Suppressor macrophage treated with lipopolysaccharide for 4 hours (primary cell): Measurements from ENCODE around the gene SPAG7.

ENCODE experiments used
- DNase-seq: peaks from one replicate; pipeline ENCODE4 v3.0.0-alpha.2; 2020

SPAG7 gene

GRCh38 chr17:4967539-4968485 lies at the start of gene SPAG7:
Gene SPAG7, minus strand, starts transcription at chr17:4967817. Its CDS starts 13 bp downstream, at chr17:4967804.
- peak; percentile 97 for DNase-seq

DNA sequence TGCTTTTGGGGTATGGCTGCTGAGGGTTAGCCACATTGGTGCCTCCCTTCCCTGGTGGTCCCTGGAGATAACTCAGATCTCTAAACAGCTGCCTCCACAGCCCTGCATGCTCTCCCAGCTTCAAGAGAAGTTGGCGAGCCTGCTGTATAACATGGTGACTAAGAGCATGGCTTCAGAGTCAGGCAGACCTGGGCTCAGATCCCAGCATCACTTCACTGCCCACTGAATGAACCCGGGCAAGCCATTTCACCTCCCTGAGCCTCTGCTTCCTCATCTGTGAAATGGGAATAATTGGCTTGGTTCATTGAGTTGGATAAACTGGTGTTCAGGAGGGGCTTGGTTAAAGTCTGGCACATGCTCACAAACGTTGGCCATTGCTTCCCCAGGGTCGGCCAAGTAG lies 46.7 kb upstream of the SPAG7 start:
- DNase-seq = no peak

GRCh38 chr17:5011928-5012327 lies 44.3 kb upstream of the SPAG7 start:
- DNase-seq = peak; percentile 70

GRCh38 chr17:5003214-5003867 lies 35.7 kb upstream of the SPAG7 start:
- DNase-seq = no peak

DNA sequence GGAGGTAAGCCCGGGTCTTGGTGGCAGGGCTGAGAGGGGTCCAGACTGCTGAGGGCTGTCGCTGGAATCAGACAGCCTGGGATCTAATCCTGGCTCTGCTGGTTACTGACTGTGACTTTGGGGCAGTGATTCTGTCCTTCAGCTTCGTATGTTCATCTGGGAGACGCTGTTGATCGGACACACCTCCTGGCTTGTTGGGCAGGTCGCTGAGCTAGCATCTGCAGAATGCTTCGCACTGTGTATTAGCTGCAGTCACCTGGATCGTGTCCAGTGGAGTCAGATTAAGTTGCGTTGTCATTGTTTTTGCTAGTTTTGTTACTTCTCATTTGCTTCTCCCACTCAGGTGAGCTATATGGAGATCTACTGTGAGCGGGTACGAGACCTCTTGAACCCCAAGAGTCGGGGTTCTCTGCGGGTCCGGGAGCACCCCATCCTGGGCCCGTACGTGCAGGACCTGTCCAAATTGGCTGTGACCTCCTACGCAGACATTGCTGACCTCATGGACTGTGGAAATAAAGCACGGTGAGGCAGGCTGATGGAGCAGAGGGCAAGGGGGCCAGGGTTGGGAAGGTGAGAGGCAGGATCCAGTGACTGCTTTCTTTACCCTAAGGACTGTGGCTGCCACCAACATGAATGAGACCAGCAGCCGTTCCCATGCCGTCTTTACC lies 34.6 kb upstream of the SPAG7 start:
- no peak for DNase-seq

GRCh38 chr17:5000237-5000639 lies 32.6 kb upstream of the SPAG7 start:
- DNase-seq = no peak

DNA sequence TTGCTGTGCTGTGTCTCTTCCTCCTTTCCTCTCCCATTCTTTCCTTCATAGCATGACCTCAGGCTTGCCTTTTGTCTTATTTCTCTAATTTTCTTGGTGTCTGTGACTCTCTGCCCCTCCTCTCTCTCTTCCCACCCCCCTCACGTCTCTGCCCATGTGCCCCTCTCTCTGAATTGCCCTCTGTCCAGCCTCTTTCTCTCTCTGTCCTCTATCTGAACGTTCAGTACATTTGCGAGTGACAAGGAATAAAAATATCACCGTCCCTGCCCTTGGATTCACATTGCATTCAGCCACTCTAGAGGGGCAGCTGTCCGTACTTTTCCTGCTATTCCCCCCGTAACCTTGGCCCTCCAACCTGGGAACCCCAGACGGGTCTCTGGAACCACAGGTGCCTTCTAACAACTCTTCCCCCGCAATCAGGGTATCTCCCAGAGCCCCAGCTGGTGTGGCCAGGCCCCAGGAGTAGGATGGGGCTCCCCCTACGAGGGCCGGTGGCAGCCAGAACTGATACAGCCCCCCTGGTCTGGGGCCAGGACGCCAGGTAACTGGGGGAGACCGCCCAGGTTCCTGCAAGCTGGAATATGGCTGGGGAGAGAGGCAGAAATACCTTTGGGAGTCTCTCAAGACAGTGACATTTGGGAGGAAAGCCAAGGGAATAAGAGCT lies 31.9 kb upstream of the SPAG7 start:
- no peak for DNase-seq

- no peak for DNase-seq
Measured at GRCh38 chr17:4998732-4999429, 31.3 kb upstream of the SPAG7 start.

DNA sequence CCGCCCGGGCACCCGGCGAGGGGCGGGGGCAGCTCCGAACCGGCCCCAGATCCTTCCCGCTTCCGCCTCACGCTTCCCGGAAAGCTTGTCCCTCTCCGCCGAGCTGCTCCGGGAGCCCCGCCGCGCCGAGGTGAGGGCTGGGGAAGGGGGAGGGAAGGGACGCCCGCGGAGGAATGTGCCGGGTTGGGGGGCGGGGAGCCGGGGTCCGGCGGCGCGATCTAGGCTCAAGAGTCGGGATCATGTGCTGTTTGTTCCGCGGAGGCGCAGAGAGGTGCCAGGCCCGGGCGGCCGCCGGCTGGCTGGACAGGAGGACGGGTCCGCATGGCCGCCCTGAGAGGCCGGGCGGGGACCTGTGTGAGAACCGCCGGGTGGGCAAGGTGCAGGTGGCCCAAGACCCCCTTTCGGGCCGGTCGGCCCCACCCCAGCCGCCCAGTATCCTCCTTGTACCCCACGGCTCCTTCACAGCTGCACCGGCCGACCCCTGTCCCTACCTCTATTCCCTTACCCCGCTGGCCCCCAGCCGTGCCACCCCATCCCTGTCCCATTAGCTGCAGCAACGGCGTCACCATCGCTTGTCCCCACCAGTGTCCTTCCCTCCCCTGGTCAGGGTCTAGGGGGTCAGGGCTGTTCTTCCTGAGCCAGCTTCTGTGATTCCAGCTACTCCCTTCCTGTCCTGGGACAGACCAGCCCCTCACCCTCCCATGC lies 30.6 kb upstream of the SPAG7 start:
- no peak for DNase-seq

- DNase-seq = peak; percentile 96
Measured at GRCh38 chr17:4997302-4998026, 29.8 kb upstream of the SPAG7 start, which contains the start of the genes INCA1 and KIF1C. Gene INCA1, minus strand, starts transcription at chr17:4997522. Its CDS starts 3,085 bp downstream, at chr17:4994437. Gene KIF1C, plus strand, starts transcription at chr17:4997950. Its CDS starts 2,297 bp downstream, at chr17:5000247.

DNA sequence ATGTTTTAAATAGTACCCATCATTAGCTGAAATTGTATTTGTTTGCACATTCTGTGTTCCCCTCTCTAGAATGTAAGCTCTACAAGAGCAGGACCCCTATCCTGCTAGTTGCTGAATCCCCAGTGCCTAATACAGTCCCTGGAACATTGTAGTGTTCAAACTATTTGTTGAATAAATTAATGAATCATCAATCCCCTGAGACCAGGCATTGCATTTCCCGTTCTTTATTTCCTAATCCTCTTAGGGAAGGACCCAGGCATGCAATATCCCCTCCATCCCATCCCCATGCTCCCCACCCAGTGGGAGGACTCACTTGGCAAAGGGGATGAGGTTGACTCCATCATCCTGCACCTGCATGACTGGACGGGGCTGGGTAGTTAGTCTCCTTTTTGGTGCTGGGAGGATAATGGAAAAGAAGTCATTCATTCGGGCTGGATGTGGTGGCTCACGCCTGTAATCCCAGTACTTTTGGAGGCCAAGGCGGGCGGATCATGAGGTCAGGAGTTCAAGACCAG lies 26.5 kb upstream of the SPAG7 start:
- DNase-seq = no peak

- DNase-seq = peak; percentile 28
Measured at GRCh38 chr17:4987767-4988567, 20.4 kb upstream of the SPAG7 start.

- peak; percentile 87 for DNase-seq
Measured at GRCh38 chr17:4986951-4987766, 19.5 kb upstream of the SPAG7 start, which contains the start of gene CAMTA2. Gene CAMTA2, minus strand, starts transcription at chr17:4987675. Its CDS starts 1,453 bp downstream, at chr17:4986222.

GRCh38 chr17:4986403-4986802 lies 18.8 kb upstream of the SPAG7 start:
- DNase-seq = peak; percentile 51

- peak; percentile 71 for DNase-seq
Measured at GRCh38 chr17:4982305-4982704, 14.7 kb upstream of the SPAG7 start.

- DNase-seq = peak; percentile 51
Measured at GRCh38 chr17:4980644-4981216, 13.1 kb upstream of the SPAG7 start.

DNA sequence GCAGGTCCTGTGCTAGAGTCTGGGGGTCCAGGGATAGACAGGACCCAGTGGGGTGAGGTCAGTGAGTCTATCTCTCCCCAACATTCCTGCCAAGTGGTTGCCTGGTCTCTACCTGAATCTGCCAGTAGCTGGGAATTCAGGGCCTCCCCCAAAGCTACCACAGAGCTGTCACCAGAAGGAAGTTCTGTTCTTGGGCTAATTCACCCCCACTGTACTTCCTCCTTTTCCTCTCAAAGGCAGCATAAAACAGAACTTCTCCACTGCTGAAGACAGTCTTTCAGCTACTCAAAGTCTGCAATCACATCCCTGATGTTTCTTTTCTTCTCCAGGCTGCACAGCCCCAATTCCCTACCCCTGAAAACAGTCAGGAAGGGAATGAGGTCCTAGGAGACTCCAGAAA lies 11.1 kb upstream of the SPAG7 start:
- DNase-seq = peak; percentile 59

GRCh38 chr17:4974115-4974670 lies 6.6 kb upstream of the SPAG7 start:
- no peak for DNase-seq
